GM12801 (cell line): Measurements from ENCODE around the gene SP2.

ENCODE experiments used
- CTCF ChIP-seq: IDR thresholded peaks from one replicate; pipeline ENCODE4 v1.5.1; 2011; ENCODE audit warnings: control low read depth; ENCODE audit not compliant: insufficient read length; ENCODE audit errors: extremely low read depth

Gene SP2

GRCh38 chr17:47895856-47896671 lies at the start of gene SP2:
TSS of gene SP2 (plus strand) at chr17:47896236. CDS start at chr17:47896287, 51 bp downstream.
- no peak for TF ChIP-seq CTCF

GRCh38 chr17:47846716-47847340 lies 49.2 kb upstream of the SP2 start:
- no peak for TF ChIP-seq CTCF

- no peak for TF ChIP-seq CTCF
These were observed 48.5 kb upstream of the SP2 start for GRCh38 chr17:47847341-47848197.

- TF ChIP-seq CTCF, result no peak
These were observed 47.9 kb upstream of the SP2 start for GRCh38 chr17:47848198-47848513.

GRCh38 chr17:47850373-47850691 lies 45.7 kb upstream of the SP2 start:
- no peak for TF ChIP-seq CTCF

- TF ChIP-seq CTCF, result no peak
These were observed 45.1 kb upstream of the SP2 start, which contains the start of gene SP6 for GRCh38 chr17:47850692-47851573. TSS of gene SP6 (minus strand) at chr17:47851163. CDS start at chr17:47848429, 2,734 bp downstream.
